GM23248 (cell line): ENCODE measurements around the gene VWA1. TPM values are rescaled to one million over a fixed set of nuclear protein-coding genes. Genes with fewer than 3 reads are reported as not detected.
A peak's percentile ranks its signal among the peaks of the same experiment; 100 is the strongest.
"Not testable (repeated sequence)": the region's sequence is repeated elsewhere in the genome, so short reads cannot be mapped to it uniquely, and the experiment has no call there.

ENCODE experiments used
- DNase-seq: peaks from one replicate; pipeline ENCODE4 v3.0.0-alpha.2; 2015
- H2AFZ ChIP-seq: fragments of 200-600 bp; sonication (generic); 2 replicates; pipeline ENCODE4 v1.6.1; 2016; ENCODE audit warnings: antibody characterized with exemption
- H3F3A ChIP-seq: fragments of 200-600 bp; sonication (generic); 2 replicates; pipeline ENCODE4 v1.6.1; 2016; ENCODE audit warnings: mild to moderate bottlenecking, antibody characterized with exemption, mixed run types; ENCODE audit not compliant: insufficient read depth
- H3K27ac ChIP-seq: fragments of 200-600 bp; sonication (generic); 2 replicates; pipeline ENCODE4 v1.5.1; 2016; ENCODE audit warnings: mild to moderate bottlenecking
- H3K27me3 ChIP-seq: fragments of 200-600 bp; sonication (generic); replicated peaks from 2 replicates; pipeline ENCODE4 v1.6.1; 2016; ENCODE audit warnings: mild to moderate bottlenecking; ENCODE audit not compliant: insufficient read depth
- H3K36me3 ChIP-seq: fragments of 200-600 bp; sonication (generic); 2 replicates; pipeline ENCODE4 v1.6.1; 2016; ENCODE audit warnings: low read depth, mild to moderate bottlenecking
- H3K4me1 ChIP-seq: fragments of 200-600 bp; sonication (generic); 2 replicates; pipeline ENCODE4 v1.6.1; 2016; ENCODE audit warnings: mild to moderate bottlenecking; ENCODE audit not compliant: insufficient read depth
- H3K4me2 ChIP-seq: fragments of 200-600 bp; sonication (generic); one replicate; pipeline ENCODE4 v1.6.1; 2016; ENCODE audit warnings: mild to moderate bottlenecking; ENCODE audit not compliant: unreplicated experiment
- H3K4me3 ChIP-seq: fragments of 200-600 bp; sonication (generic); 2 replicates; pipeline ENCODE4 v1.5.1; 2016; ENCODE audit warnings: mild to moderate bottlenecking
- H3K79me2 ChIP-seq: fragments of 200-600 bp; sonication (generic); 2 replicates; pipeline ENCODE4 v1.6.1; 2016; ENCODE audit warnings: mild to moderate bottlenecking; ENCODE audit not compliant: insufficient read depth
- H3K9ac ChIP-seq: fragments of 200-600 bp; sonication (generic); 2 replicates; pipeline ENCODE4 v1.6.1; 2016; ENCODE audit warnings: mild to moderate bottlenecking
- H3K9me2 ChIP-seq: fragments of 200-600 bp; sonication (generic); 2 replicates; pipeline ENCODE4 v1.6.1; 2016; ENCODE audit warnings: mixed run types, mild to moderate bottlenecking, moderate library complexity; ENCODE audit not compliant: insufficient read depth
- H3K9me3 ChIP-seq: fragments of 200-600 bp; sonication (generic); one replicate; pipeline ENCODE4 v1.6.1; 2017; ENCODE audit warnings: low read depth
- H4K20me1 ChIP-seq: fragments of 200-600 bp; sonication (generic); 2 replicates; pipeline ENCODE4 v1.6.0; 2016; ENCODE audit not compliant: insufficient read depth
- EZH2 ChIP-seq: fragments of 200-600 bp; sonication (generic); IDR thresholded peaks from 2 replicates; pipeline ENCODE4 v1.6.1; 2018; ENCODE audit warnings: antibody characterized with exemption, mild to moderate bottlenecking; ENCODE audit not compliant: insufficient read depth, poor library complexity, severe bottlenecking
- EZH2phosphoT487 ChIP-seq: fragments of 200-600 bp; sonication (generic); IDR thresholded peaks from 2 replicates; pipeline ENCODE4 v1.6.1; 2018; ENCODE audit warnings: antibody characterized with exemption, moderate library complexity, mild to moderate bottlenecking, low read depth; ENCODE audit not compliant: insufficient read depth
- WGBS, 2 experiments: methylation state at CpG; one replicate each; pipeline ENCODE4 v1.1.6; 2015 to 2017; ENCODE audit warnings: low lambda C conversion rate in 2 of 2, low coverage in 1 of 2; ENCODE audit errors: missing lambda C conversion rate in 2 of 2; 5-methylcytosine and 5-hydroxymethylcytosine counted together
- in situ Hi-C: fragments of 300-500 bp; cut with MboI; formaldehyde crosslinking; loops from 2 replicates; pipeline ENCODE4 v1.15.0; 2020
- polyA plus RNA-seq: library from polyadenylated mRNA; unstranded; fragments of >200 nt; fragmentation: Nextera tagmentation; extraction: Ambion mirVana; gene quantifications from 2 replicates; pipeline ENCODE4 v1.2.1, GENCODE V29; 2016
- total RNA-seq: library from RNA; depleted of rRNA; stranded (reverse); fragments of >200 nt; shearing (Covaris generic); gene quantifications from 2 replicates; pipeline ENCODE4 v1.2.3, GENCODE V29; 2014

The VWA1 gene
- total and polyA plus RNA-seq, 2 experiments from 2014 or later = 1.3 to 1.4 TPM

- Histone ChIP-seq H3K4me1 (no peaks in the 10 kb centered on the region), H2AFZ (0 out of 2 replicates have a peak overlapping the region, but pooled peaks have one; percentile 48), H3F3A (0 out of 2 replicates have a peak, but pooled peaks cover 7% of the 10 kb centered on the region), H4K20me1 (no peaks in the 10 kb centered on the region), H3K27me3 (no peaks in the 10 kb centered on the region), H3K36me3 (no peaks in the 10 kb centered on the region), H3K9me2 (no peaks in the 10 kb centered on the region), H3K9me3 (no peaks in the 10 kb centered on the region), H3K27ac (no peak overlapping the region), H3K9ac (no peak overlapping the region), H3K79me2 (no peaks in the 10 kb centered on the region), H3K4me2 (peak overlapping the region; percentile 7), H3K4me3 (no peak overlapping the region)
- peak; percentile 59 for DNase-seq
- WGBS, 2 experiments = 9 to 12% methylated on average over 10 to 66 of the region's 66 CpGs
- TF ChIP-seq EZH2phosphoT487 (no peak), EZH2 (no peak)
- in situ Hi-C loops = no loop called here
Measured at GRCh38 chr1:1427106-1427819, 8.2 kb upstream of the VWA1 start.

GRCh38 chr1:1427820-1428148 is 7.7 kb upstream of the VWA1 start:
- no peaks in the 10 kb centered on the region for H3K9me2 ChIP-seq
- WGBS, 2 experiments = 2% methylated on average over 22 of the region's 22 CpGs; no CpG with 5 or more reads in 1 of the 2 experiments
- 0 out of 2 replicates have a peak overlapping the region, but pooled peaks have one; percentile 48 for H2AFZ ChIP-seq
- H3K27me3 ChIP-seq = no peaks in the 10 kb centered on the region
- H3K9ac ChIP-seq = no peak overlapping the region
- no peaks in the 10 kb centered on the region for H3K79me2 ChIP-seq
- no peak for DNase-seq
- peak overlapping the region; percentile 7 for H3K4me2 ChIP-seq
- no peaks in the 10 kb centered on the region for H4K20me1 ChIP-seq
- in situ Hi-C loops = no loop called here
- H3F3A ChIP-seq = 0 out of 2 replicates have a peak, but pooled peaks cover 7% of the 10 kb centered on the region
- no peak overlapping the region for H3K27ac ChIP-seq
- TF ChIP-seq EZH2phosphoT487 (no peak), EZH2 (no peak)
- no peak overlapping the region for H3K4me3 ChIP-seq
- no peaks in the 10 kb centered on the region for H3K36me3 ChIP-seq
- H3K9me3 ChIP-seq = no peaks in the 10 kb centered on the region
- H3K4me1 ChIP-seq = no peaks in the 10 kb centered on the region

GRCh38 chr1:1428174-1428573 is 7.3 kb upstream of the VWA1 start:
- no peak overlapping the region for H3K4me2 ChIP-seq
- H3K4me1 ChIP-seq = no peaks in the 10 kb centered on the region
- H3F3A ChIP-seq = 0 out of 2 replicates have a peak, but pooled peaks cover 7% of the 10 kb centered on the region
- H2AFZ ChIP-seq = no peak overlapping the region
- no peak for TF ChIP-seq EZH2phosphoT487
- TF ChIP-seq EZH2 = no peak
- no peaks in the 10 kb centered on the region for H4K20me1 ChIP-seq
- 81 to 90% methylated on average over 11 to 19 of the region's 19 CpGs for WGBS, 2 experiments
- no peak overlapping the region for H3K27ac ChIP-seq
- in situ Hi-C loops = no loop called here
- H3K9ac ChIP-seq = no peak overlapping the region
- no peaks in the 10 kb centered on the region for H3K9me2 ChIP-seq
- H3K4me3 ChIP-seq = no peak overlapping the region
- DNase-seq = no peak
- no peaks in the 10 kb centered on the region for H3K36me3 ChIP-seq
- no peaks in the 10 kb centered on the region for H3K27me3 ChIP-seq
- H3K79me2 ChIP-seq = no peaks in the 10 kb centered on the region
- H3K9me3 ChIP-seq = no peaks in the 10 kb centered on the region

- H3K9ac ChIP-seq, H3K4me3 ChIP-seq, H4K20me1 ChIP-seq, H2AFZ ChIP-seq, in situ Hi-C loops, H3K4me1 ChIP-seq, H3K9me2 ChIP-seq, H3K9me3 ChIP-seq, DNase-seq, H3K79me2 ChIP-seq, H3K27ac ChIP-seq, H3K27me3 ChIP-seq, H3K36me3 ChIP-seq, H3F3A ChIP-seq, H3K4me2 ChIP-seq: not testable (repeated sequence)
- 66 to 89% methylated on average over 3 to 6 of the region's 6 CpGs for WGBS, 2 experiments
Measured at GRCh38 chr1:1428967-1429366, 6.5 kb upstream of the VWA1 start.
